ENCODE data around the gene NKAIN2.
"Not testable (repeated sequence)": the region's sequence is repeated elsewhere in the genome, so short reads cannot be mapped to it uniquely, and the experiment has no call there.

The NKAIN2 gene

DNA sequence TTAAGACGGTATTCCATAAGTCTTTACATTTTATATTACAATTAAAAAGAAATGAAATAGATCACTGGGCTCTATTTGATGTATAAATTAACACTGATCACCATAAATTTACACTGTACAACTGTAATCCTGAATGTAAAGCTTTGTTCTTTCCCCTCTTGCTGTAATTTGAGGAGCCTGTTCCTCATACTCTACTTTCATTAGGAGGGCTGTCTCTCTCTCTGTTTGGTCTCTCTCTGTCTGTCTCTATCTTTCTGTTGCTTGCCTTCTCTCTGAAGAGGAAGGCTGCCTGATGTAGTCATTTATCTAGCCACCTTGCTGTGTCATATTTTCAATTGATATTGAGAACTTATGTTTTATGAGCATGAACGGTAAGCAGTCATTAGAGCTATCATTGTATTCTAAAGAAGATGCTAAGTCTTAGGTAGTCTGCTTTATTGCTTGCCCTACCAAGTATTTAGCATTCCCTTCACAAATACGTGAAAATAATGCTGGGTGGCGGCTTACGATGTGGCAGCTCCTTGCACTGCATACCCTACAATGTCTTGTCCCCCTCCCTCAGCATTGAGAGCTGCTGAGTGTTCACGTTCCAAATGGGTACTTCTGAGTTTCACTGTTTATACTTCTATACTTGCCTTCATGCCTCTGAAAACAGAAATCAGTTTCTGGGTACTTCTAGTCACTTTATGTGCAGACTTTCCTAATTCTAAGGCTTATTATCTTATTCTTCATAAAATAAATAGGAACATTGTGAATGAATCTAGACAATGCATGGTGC is 205.5 kb downstream of the NKAIN2 start:
- no peak overlapping the region for H3K27ac ChIP-seq
- DNase-seq (ENCODE audit: low spot score) = no peak
- POLR2A ChIA-PET (ENCODE audit: low non-redundant PET) = no interaction called here
- TF ChIP-seq, protein P1, sequence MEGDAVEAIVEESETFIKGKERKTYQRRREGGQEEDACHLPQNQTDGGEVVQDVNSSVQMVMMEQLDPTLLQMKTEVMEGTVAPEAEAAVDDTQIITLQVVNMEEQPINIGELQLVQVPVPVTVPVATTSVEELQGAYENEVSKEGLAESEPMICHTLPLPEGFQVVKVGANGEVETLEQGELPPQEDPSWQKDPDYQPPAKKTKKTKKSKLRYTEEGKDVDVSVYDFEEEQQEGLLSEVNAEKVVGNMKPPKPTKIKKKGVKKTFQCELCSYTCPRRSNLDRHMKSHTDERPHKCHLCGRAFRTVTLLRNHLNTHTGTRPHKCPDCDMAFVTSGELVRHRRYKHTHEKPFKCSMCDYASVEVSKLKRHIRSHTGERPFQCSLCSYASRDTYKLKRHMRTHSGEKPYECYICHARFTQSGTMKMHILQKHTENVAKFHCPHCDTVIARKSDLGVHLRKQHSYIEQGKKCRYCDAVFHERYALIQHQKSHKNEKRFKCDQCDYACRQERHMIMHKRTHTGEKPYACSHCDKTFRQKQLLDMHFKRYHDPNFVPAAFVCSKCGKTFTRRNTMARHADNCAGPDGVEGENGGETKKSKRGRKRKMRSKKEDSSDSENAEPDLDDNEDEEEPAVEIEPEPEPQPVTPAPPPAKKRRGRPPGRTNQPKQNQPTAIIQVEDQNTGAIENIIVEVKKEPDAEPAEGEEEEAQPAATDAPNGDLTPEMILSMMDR (conservative IDR thresholded peaks at IDR 0.05; ENCODE audit: low read depth) = no peak
- CTCF ChIA-PET = no interaction called here

GRCh38 chr6:124010574-124010973 is 206.9 kb downstream of the NKAIN2 start:
- ChIA-PET CTCF (no interaction called here), POLR2A (ENCODE audit: low non-redundant PET) (no interaction called here)
- H3K27ac ChIP-seq = no peak overlapping the region
- TF ChIP-seq, protein P1 (conservative IDR thresholded peaks at IDR 0.05; ENCODE audit: low read depth) = no peak
- no peak for DNase-seq (ENCODE audit: low spot score)

DNA sequence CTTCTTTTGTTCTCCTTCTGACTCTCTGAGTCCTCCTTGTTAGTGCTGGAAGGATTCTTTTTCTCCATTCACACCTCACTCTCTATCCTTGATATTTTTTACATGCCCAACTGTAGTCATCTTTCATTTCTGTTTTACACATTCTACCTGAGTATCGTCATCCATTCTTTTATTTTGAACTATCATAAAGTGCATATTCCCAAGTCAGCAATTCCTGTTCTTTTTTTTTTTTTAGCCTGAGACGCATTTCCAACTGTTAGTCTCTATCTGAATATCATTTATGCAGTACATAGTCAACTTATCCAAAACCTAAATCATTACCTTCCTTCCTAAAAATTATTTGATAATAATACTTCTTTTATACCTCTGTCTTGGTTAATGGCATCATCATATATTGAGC is 207.5 kb downstream of the NKAIN2 start:
- ChIA-PET CTCF (no interaction called here), POLR2A (ENCODE audit: low non-redundant PET) (no interaction called here)
- TF ChIP-seq, protein P1 (conservative IDR thresholded peaks at IDR 0.05; ENCODE audit: low read depth) = no peak
- DNase-seq (ENCODE audit: low spot score) = no peak
- no peak overlapping the region for H3K27ac ChIP-seq

GRCh38 chr6:124022051-124022450 is 218.4 kb downstream of the NKAIN2 start:
- DNase-seq (ENCODE audit: low spot score); H3K27ac ChIP-seq; POLR2A ChIA-PET (ENCODE audit: low non-redundant PET); CTCF ChIA-PET: not testable (repeated sequence)

GRCh38 chr6:124022641-124023040 is 219.0 kb downstream of the NKAIN2 start:
- no peak overlapping the region for H3K27ac ChIP-seq
- ChIA-PET POLR2A (ENCODE audit: low non-redundant PET) (no interaction called here), CTCF (no interaction called here)
- no peak for DNase-seq (ENCODE audit: low spot score)
- TF ChIP-seq, protein P1 (conservative IDR thresholded peaks at IDR 0.05; ENCODE audit: low read depth) = no peak

DNA sequence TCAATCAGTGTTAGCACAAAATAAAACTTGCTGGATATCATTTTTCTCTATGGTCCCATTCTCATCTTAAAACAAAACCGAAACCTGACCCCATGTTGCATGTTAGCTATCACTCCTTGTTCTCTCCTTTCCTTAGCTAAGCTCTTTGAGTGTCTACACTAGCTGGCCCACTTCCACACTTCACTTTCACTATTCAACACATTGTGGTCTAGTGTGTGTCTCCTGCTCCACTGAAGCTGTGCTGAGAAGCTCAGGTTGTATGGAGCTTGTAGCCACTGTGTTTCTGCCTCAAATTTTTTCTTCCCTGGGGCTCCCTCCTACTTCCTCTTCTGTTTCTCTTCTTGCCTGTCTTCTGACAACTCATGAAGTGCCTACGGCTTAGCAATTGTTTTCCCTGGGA is 223.0 kb downstream of the NKAIN2 start:
- no peak overlapping the region for H3K27ac ChIP-seq
- DNase-seq (ENCODE audit: low spot score) = no peak
- CTCF ChIA-PET = no interaction called here
- POLR2A ChIA-PET (ENCODE audit: low non-redundant PET) = no interaction called here
- TF ChIP-seq, protein P1 (conservative IDR thresholded peaks at IDR 0.05; ENCODE audit: low read depth) = no peak

GRCh38 chr6:124027392-124027791 is 223.7 kb downstream of the NKAIN2 start:
- ChIA-PET CTCF (no interaction called here), POLR2A (ENCODE audit: low non-redundant PET) (no interaction called here)
- no peak for DNase-seq (ENCODE audit: low spot score)
- no peak overlapping the region for H3K27ac ChIP-seq
- TF ChIP-seq, protein P1 (conservative IDR thresholded peaks at IDR 0.05; ENCODE audit: low read depth) = no peak

All from RWPE1 (cell line).